HG02642 (cell line): ENCODE data around the gene SCN7A.
"Not testable (repeated sequence)": the region's sequence is repeated elsewhere in the genome, so short reads cannot be mapped to it uniquely, and the experiment has no call there.

Experiments
- ATAC-seq: cut with Tn5 transposase; IDR thresholded peaks from one replicate; pipeline ENCODE4 v1.9.1; 2021; ENCODE audit warnings: mild to moderate bottlenecking; ENCODE audit not compliant: unreplicated experiment, poor library complexity

The SCN7A gene

DNA sequence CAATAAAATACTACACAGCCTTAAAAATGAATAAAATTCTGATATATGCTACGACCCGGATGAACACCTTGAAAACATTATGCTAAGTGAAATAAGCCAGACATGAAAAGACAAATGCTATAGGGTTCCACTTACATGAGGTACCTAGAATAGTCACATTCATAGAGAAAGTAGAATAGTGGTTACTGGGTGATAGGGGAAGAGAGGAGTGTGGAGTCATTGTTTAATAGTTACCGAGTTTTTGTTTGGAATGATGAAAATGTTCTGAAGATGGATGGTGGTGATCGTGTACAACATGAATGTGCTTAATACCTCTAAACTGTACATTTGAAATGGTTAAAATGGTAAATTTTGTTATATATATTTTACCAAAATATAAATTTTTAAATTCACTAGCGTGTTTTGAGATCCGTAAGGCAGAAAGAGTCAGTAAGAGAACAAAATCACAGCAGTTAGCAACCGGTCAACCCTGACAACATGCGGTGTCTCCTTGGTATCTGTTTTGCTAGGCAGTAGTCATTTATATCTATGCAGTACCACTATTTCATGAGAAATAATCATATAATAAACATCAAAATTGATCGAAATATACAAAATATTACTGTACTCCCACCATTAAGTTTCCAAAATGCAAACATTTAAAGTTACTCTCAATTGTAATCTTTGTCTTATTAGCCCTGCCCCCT lies 129.4 kb downstream of the SCN7A start:
- no peak for ATAC-seq

DNA sequence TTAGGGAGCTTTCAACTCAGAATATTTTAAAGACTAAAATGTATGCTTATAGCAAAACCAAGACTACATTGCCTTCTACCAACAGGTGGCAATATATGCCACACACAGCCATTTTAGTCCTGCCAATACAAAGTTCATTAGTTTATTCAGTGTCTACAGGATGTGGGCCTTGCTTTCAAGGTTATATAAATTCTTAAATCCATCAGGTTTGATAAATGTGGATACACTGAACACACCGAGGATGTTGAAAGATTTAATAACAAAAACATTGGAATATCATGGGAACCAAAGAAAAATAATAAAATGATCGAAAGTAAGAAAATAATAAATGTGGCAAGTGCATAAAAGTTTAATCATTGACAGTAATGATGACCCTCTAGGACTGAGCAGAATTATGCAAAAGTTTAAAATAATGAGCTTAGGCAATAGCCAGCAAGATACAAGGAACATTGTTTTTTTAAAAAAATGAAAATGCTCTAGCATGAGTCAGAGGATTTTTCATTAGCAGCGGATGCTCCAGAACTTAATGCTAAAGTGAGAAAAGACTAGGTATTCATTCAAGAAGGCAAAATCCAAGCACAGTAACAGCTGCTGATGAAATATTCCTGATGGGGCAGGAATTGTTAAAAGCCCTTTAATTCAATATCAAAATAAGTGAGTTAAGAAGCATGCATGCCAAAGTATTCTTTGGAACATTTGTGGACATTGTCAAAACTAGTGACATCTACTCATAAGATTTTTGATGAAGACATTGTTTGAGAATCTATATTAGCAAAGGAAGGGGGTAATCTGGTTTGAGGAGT lies 132.5 kb downstream of the SCN7A start:
- no peak for ATAC-seq

DNA sequence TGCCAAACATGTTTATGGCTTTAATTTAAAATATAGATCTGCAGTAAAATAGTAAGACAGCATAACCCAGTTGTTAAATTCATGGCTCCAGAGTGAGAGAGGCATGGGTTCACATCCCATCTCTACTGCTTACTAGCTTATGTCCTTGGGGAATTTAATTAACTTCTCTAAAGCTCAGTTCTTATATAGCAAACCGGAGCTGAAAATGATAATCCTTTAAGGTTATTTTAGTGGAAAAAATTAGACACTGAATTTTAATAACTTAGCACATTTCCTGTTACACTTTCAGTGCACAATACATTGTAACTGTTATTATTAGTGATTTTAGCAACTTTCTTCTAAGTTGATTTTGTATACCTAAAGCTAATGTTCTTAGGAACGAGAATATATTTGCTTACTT lies 133.1 kb downstream of the SCN7A start:
- ATAC-seq: no peak

DNA sequence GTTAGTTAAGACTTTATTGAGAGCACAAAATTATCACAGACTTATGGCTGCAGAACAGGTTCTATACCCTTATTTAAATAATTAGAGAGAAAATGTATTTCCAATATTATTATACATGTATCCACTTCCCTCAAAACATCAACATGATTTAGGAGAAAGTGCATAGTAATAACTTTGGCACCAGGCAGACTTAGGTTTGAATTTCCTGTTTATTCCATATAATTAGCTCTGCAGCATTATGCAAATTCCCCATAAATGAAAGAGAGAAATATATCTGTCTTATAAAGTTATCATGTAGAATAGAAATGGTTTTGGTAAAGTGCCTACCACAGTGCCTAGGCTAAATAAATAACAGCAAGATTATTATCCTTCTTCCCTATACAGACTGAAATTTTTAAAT lies 133.6 kb downstream of the SCN7A start:
- ATAC-seq: no peak

DNA sequence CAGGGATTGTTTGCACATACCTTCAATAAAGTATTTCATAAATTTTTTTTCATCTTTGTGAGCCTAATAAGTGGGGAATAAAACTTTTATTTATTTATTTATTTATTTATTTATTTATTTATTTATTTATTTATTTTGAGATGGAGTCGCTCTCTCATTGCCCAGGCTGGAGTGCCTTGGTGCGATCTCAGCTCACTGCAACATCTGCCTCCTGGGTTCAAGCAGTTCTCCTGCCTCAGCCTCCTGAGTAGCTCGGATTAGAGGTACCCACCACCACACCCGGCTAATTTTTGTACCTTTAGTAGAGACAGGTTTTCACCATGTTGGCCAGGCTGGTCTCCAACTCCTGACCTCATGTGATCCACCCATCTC lies 136.1 kb downstream of the SCN7A start:
- not testable (repeated sequence) for ATAC-seq

DNA sequence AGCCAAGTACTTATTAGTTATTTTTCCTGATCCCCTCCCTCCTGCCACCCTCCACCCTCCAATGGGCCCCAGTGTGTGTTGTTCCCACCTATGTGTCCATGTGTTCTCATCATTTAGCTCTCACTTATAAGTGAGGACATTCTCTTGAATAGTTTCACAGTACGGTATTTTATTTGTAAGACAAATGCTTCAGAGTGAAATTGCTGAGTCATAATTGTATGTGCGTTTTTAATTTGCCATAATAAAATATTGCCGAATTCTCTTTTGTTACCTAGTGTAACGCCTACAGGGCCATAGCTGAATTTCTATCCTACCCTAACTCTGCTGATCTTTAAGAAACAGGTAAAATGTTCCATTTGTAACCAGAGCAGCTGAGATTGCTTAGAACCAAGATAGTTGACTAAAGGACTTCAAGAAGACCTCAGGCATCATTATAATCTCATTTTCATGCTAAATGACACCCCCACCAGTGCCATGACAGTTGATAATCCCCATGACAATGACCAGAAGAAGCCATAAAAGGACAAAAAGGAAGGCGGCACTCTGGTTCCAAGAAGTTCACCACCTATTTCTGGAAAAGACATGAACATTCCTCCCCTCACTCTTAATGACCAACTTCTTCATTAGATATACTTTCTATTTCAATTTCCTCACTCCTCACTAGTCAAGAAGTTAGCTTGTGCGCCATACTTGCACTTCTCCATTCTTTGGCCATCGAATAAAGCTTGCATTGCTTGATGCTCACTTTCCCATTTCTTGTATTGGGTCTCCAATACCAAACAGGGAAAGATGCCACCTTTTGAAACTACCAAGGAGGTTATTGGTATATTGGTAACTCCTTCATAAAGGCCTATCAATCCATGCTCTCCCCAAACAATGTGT lies 136.7 kb downstream of the SCN7A start:
- no peak for ATAC-seq
